ENCODE measurements around the gene TMEM63C. TPM values are rescaled to one million over a fixed set of nuclear protein-coding genes. Genes with fewer than 3 reads are reported as not detected.

TMEM63C gene
- total RNA-seq, 1 experiment from 2014 or later: 0.13 TPM

- Histone ChIP-seq H3K36me3 (ENCODE audit: insufficient read depth, low read length, poor library complexity, severe bottlenecking) (no peaks in the 10 kb centered on the region), H3K27me3 (replicated peaks; ENCODE audit: insufficient read depth, low read depth, low read length, poor library complexity) (peaks cover 54% of the 10 kb centered on the region), H3K9me3 (ENCODE audit: low read depth, low read length, poor library complexity, severe bottlenecking) (no peaks in the 10 kb centered on the region), H3K4me1 (ENCODE audit: insufficient read depth, low read length, poor library complexity, severe bottlenecking) (no peaks in the 10 kb centered on the region), H3K4me3 (ENCODE audit: low read depth, low read length, poor library complexity, severe bottlenecking) (no peak overlapping the region), H3K27ac (ENCODE audit: low read depth, low read length, poor library complexity, severe bottlenecking) (no peak overlapping the region)
- ChIA-PET POLR2A (ENCODE audit: low non-redundant PET) (interaction anchor here (0.7 kb wide), 1 partner anchor 1467 kb away, joined by 10 read pairs; no protein-coding TSS in a partner anchor), CTCF (no interaction called here)
- DNase-seq (ENCODE audit: low spot score): no peak
- intact Hi-C loops (cut with micrococcal nuclease; ENCODE audit: unreplicated experiment): no loop called here
- BruUV-seq (replicated peaks): no TSS peak
- TF ChIP-seq CTCF (conservative IDR thresholded peaks at IDR 0.05; ENCODE audit: low read depth, low read length): no peak
- TF ChIP-seq EZH2 (IDR thresholded peaks at IDR 0.05; ENCODE audit: borderline replicate concordance, low read depth, low read length, poor library complexity, severe bottlenecking): no peak
Observed at GRCh38 chr14:77148510-77149231, 32.9 kb upstream of the TMEM63C start.

GRCh38 chr14:77151245-77151644 lies 30.4 kb upstream of the TMEM63C start:
- CTCF ChIA-PET: interaction anchor here (0.5 to 2.9 kb wide), 18 partner anchors 8 to 974 kb away, joined by 3 to 26 read pairs (median 3); partner anchors contain the start of gene CIPC

More at GRCh38 chr14:77151245-77151644, 30.4 kb upstream of the TMEM63C start:
- no peaks in the 10 kb centered on the region for H3K36me3 ChIP-seq (ENCODE audit: insufficient read depth, low read length, poor library complexity, severe bottlenecking)
- H3K4me1 ChIP-seq (ENCODE audit: insufficient read depth, low read length, poor library complexity, severe bottlenecking): peaks cover 9% of the 10 kb centered on the region
- intact Hi-C loops (cut with micrococcal nuclease; ENCODE audit: unreplicated experiment): loop anchor here (1.0 to 5.0 kb wide), 3 partner anchors 61 to 401 kb away; no protein-coding TSS in a partner anchor
- no peaks in the 10 kb centered on the region for H3K9me3 ChIP-seq (ENCODE audit: low read depth, low read length, poor library complexity, severe bottlenecking)
- no peak overlapping the region for H3K4me3 ChIP-seq (ENCODE audit: low read depth, low read length, poor library complexity, severe bottlenecking)
- POLR2A ChIA-PET (ENCODE audit: low non-redundant PET): no interaction called here
- BruUV-seq (replicated peaks): no TSS peak
- TF ChIP-seq CTCF (conservative IDR thresholded peaks at IDR 0.05; ENCODE audit: low read depth, low read length) (peak; percentile 80), EZH2 (IDR thresholded peaks at IDR 0.05; ENCODE audit: borderline replicate concordance, low read depth, low read length, poor library complexity, severe bottlenecking) (no peak)
- no peak overlapping the region for H3K27ac ChIP-seq (ENCODE audit: low read depth, low read length, poor library complexity, severe bottlenecking)
- H3K27me3 ChIP-seq (replicated peaks; ENCODE audit: insufficient read depth, low read depth, low read length, poor library complexity): peaks cover 28% of the 10 kb centered on the region
- peak; percentile 57 for DNase-seq (ENCODE audit: low spot score)

Measured in A673 (cell line).